Lower lobe of right lung (tissue), 2 donors: ENCODE measurements around the gene ROBO1. TPM values are rescaled to one million over a fixed set of nuclear protein-coding genes. Genes with fewer than 3 reads are reported as not detected.

Experiments
- ATAC-seq, 2 donors: fragments of 200-7000 bp; cut with Tn5 transposase; one replicate each; pipeline ENCODE4 v1.9.1; 2020 to 2022; ENCODE audit warnings: mild to moderate bottlenecking in 2 of 2, moderate library complexity in 2 of 2
- DNase-seq: peaks from one replicate; pipeline ENCODE4 v3.0.0-alpha.2; 2020
- H3K27ac ChIP-seq: fragments of 200-600 bp; one replicate; pipeline ENCODE4 v1.8.0; 2022
- H3K27me3 ChIP-seq: fragments of 200-600 bp; one replicate; pipeline ENCODE4 v1.8.0; 2022; ENCODE audit warnings: low read depth
- H3K36me3 ChIP-seq: fragments of 200-600 bp; one replicate; pipeline ENCODE4 v1.8.0; 2022; ENCODE audit warnings: mild to moderate bottlenecking
- H3K4me1 ChIP-seq: fragments of 200-600 bp; one replicate; pipeline ENCODE4 v1.8.0; 2022
- H3K4me3 ChIP-seq: fragments of 200-600 bp; one replicate; pipeline ENCODE4 v1.8.0; 2022; ENCODE audit warnings: mild to moderate bottlenecking
- H3K9me3 ChIP-seq: fragments of 200-600 bp; one replicate; pipeline ENCODE4 v1.8.0; 2022
- intact Hi-C: fragments of 100-400 bp; cut with DNase I; formaldehyde crosslinking; loops from one replicate; pipeline ENCODE4 v1.11.0; 2022
- total RNA-seq: library from RNA; stranded (reverse); fragmentation: NEBNext Ultra II Directional; extraction: Animal tissue kit (Norgen Biotek cat#: 25700); gene quantifications from one replicate; pipeline ENCODE4 v1.2.1, GENCODE V29; 2021
- TF ChIP-seq, protein P1 (sequence below): fragments of 200-600 bp; IDR thresholded peaks from one replicate; pipeline ENCODE4 v1.8.0; 2022; ENCODE audit warnings: antibody characterized with exemption, mild to moderate bottlenecking
- donor health status: DM: no; HTN: yes; CAD: no; lungs with severe emphysema.

ROBO1 gene
- total RNA-seq, 1 donor from 2014 or later: 14.8 TPM

DNA sequence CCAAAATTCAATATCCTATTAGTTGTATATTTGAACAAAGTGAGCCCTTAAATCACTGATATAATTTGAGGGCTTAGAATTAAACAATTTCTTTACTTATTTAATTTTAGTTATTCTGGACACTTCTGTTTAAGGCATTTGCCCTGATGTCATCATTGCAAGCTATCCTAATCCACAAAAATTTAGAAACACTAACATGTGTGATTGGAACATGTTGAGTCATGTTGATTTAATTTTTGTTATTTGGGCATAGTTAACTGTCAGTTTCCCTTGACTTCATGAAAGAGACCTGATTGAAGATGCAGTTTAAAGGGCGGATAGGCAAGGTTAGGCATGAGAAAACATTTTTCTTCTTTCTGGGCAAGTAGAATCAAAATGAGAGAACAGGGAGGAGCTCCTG lies 682.6 kb downstream of the ROBO1 start:
- no peak for ATAC-seq
- DNase-seq: no peak
- intact Hi-C loops: no loop called here
- Histone ChIP-seq H3K9me3 (no peaks in the 10 kb centered on the region), H3K4me1 (no peaks in the 10 kb centered on the region), H3K27me3 (no peaks in the 10 kb centered on the region), H3K27ac (no peak overlapping the region), H3K36me3 (no peaks in the 10 kb centered on the region), H3K4me3 (no peak overlapping the region)
- TF ChIP-seq, protein P1, sequence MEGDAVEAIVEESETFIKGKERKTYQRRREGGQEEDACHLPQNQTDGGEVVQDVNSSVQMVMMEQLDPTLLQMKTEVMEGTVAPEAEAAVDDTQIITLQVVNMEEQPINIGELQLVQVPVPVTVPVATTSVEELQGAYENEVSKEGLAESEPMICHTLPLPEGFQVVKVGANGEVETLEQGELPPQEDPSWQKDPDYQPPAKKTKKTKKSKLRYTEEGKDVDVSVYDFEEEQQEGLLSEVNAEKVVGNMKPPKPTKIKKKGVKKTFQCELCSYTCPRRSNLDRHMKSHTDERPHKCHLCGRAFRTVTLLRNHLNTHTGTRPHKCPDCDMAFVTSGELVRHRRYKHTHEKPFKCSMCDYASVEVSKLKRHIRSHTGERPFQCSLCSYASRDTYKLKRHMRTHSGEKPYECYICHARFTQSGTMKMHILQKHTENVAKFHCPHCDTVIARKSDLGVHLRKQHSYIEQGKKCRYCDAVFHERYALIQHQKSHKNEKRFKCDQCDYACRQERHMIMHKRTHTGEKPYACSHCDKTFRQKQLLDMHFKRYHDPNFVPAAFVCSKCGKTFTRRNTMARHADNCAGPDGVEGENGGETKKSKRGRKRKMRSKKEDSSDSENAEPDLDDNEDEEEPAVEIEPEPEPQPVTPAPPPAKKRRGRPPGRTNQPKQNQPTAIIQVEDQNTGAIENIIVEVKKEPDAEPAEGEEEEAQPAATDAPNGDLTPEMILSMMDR: no peak

DNA sequence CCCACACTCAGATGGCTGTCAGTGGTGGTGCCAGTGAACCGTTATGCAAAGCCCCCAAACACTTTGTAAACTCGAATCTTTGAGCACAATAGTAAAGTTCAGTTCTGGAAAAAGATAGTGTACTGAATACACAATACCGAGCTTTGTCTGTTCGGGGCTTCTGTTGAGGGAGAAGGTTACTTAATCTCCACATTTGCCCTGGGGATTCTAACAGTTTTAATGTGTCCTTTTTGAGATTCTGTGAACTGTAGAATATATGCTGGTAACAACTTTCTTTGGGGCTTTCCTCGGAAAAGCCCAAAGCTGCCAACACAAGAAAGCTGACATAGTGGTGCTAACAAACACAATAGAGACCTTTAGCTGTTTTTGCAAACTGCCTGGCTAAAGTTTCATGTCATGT lies 686.5 kb downstream of the ROBO1 start:
- Histone ChIP-seq H3K36me3 (no peaks in the 10 kb centered on the region), H3K27me3 (no peaks in the 10 kb centered on the region), H3K4me3 (no peak overlapping the region), H3K9me3 (no peaks in the 10 kb centered on the region), H3K27ac (no peak overlapping the region), H3K4me1 (no peaks in the 10 kb centered on the region)
- DNase-seq (no peak), ATAC-seq (no peak)
- intact Hi-C loops: no loop called here
- TF ChIP-seq, protein P1: no peak

DNA sequence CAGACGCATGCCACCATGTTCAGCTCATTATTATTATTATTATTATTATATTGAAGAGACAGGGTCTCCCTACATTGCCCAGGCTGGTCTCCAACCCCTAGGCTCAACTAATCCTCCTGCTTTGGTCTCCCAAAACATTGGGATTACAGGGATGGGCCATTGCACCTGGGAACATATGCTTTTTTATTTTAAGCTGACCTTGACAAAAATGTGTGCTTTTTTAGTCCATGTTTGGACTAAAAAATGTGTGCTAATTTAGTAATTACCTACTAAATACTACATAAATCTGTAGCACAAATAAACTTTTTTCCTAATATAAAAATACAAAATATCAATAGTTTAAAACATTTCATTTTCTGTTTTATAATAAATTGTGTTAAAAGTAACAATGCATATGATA lies 693.2 kb downstream of the ROBO1 start:
- DNase-seq (no peak), ATAC-seq (no peak)
- H3K27ac ChIP-seq: no peak overlapping the region
- H3K36me3 ChIP-seq: no peaks in the 10 kb centered on the region
- intact Hi-C loops: no loop called here
- no peaks in the 10 kb centered on the region for H3K9me3 ChIP-seq
- TF ChIP-seq, protein P1: no peak
- no peaks in the 10 kb centered on the region for H3K27me3 ChIP-seq
- no peaks in the 10 kb centered on the region for H3K4me1 ChIP-seq
- no peak overlapping the region for H3K4me3 ChIP-seq

DNA sequence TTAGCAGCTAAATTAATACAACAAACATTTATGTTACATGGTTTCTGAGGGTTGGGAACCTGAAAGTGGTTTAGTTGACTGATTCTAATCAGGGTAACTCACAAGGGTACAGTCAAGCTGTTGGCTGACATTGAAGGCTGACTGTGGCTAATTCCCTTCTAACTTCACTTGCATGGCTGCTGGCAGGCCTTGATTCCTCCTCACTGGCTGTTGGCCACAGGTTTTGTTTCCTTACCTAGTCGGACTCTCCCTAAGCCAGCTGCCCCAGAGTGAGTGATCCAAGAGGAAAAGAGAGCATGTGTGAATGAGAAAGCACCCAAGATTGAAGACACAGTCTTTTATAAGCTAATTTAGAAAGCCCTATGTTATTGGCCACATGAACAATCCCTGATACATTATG lies 700.1 kb downstream of the ROBO1 start:
- no peak for ATAC-seq
- TF ChIP-seq, protein P1: no peak
- H3K27me3 ChIP-seq: no peaks in the 10 kb centered on the region
- intact Hi-C loops: no loop called here
- H3K36me3 ChIP-seq: no peaks in the 10 kb centered on the region
- no peak for DNase-seq
- H3K9me3 ChIP-seq: no peaks in the 10 kb centered on the region
- H3K4me3 ChIP-seq: no peak overlapping the region
- no peak overlapping the region for H3K27ac ChIP-seq
- no peaks in the 10 kb centered on the region for H3K4me1 ChIP-seq

DNA sequence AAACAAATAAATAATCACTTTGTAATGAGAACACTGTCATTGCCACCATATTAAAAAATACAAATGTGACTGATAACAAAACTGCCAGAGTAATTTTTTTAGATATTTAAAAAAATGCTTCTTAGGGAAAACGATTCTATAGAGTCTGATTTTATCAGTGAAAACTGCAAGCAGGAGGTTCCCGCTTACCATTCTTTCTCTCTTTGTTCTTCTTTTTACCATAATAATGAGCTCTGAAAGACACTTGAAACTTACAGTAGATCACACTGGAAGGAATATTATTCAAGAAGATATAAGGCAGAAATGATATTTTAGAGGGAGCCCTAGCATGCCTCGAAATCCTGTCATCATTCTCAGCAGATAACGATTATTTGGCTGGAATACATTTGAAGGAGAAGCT lies 701.3 kb downstream of the ROBO1 start:
- intact Hi-C loops: no loop called here
- H3K9me3 ChIP-seq: no peaks in the 10 kb centered on the region

More for the DNA sequence above, 701.3 kb downstream of the ROBO1 start:
- Histone ChIP-seq H3K27me3 (no peaks in the 10 kb centered on the region), H3K4me1 (no peaks in the 10 kb centered on the region), H3K4me3 (no peak overlapping the region), H3K27ac (no peak overlapping the region), H3K36me3 (no peaks in the 10 kb centered on the region)
- DNase-seq: no peak
- no peak for ATAC-seq
- TF ChIP-seq, protein P1: no peak
